HepG2 (cell line): ENCODE results near the gene USF1. TPM values are rescaled to one million over a fixed set of nuclear protein-coding genes. Genes with fewer than 3 reads are reported as not detected.
A peak's percentile ranks its signal among the peaks of the same experiment; 100 is the strongest.

Experiments
- GFI1 ChIP-seq: sonication (generic); formaldehyde crosslinking; IDR thresholded peaks from 2 replicates; pipeline ENCODE4 v1.5.0; 2020; ENCODE audit warnings: missing genetic modification reagents, mild to moderate bottlenecking, borderline replicate concordance
- HDAC1 ChIP-seq: sonication (generic); formaldehyde crosslinking; IDR thresholded peaks from 2 replicates; pipeline ENCODE4 v1.5.1; 2020; ENCODE audit warnings: mild to moderate bottlenecking, missing genetic modification reagents
- POLR2AphosphoS5 ChIP-seq: IDR thresholded peaks from 2 replicates; pipeline ENCODE4 v1.6.1; 2012; ENCODE audit warnings: low read depth, low read length
- SMYD3 ChIP-seq: sonication (generic); formaldehyde crosslinking; IDR thresholded peaks from 2 replicates; pipeline ENCODE4 v1.8.1; 2023; ENCODE audit warnings: mild to moderate bottlenecking, missing genetic modification reagents
- ZBTB38 ChIP-seq: sonication (generic); formaldehyde crosslinking; IDR thresholded peaks from 2 replicates; pipeline ENCODE4 v1.5.1; 2020; ENCODE audit warnings: mild to moderate bottlenecking, missing genetic modification reagents
- ZEB1 ChIP-seq: IDR thresholded peaks from 2 replicates; pipeline ENCODE4 v1.6.1; 2012; ENCODE audit warnings: mild to moderate bottlenecking, low read depth, inconsistent platforms; ENCODE audit not compliant: insufficient replicate concordance
- ZNF225 ChIP-seq: sonication (generic); formaldehyde crosslinking; IDR thresholded peaks from 2 replicates; pipeline ENCODE4 v1.4.0; 2020; ENCODE audit warnings: mild to moderate bottlenecking, missing genetic modification reagents
- ZNF451 ChIP-seq: sonication (generic); formaldehyde crosslinking; IDR thresholded peaks from 2 replicates; pipeline ENCODE4 v1.5.0; 2020; ENCODE audit warnings: mild to moderate bottlenecking, missing genetic modification reagents
- ZNF556 ChIP-seq: sonication (generic); formaldehyde crosslinking; IDR thresholded peaks from 2 replicates; pipeline ENCODE4 v1.4.0; 2020; ENCODE audit warnings: mild to moderate bottlenecking, missing genetic modification reagents, borderline replicate concordance
- ZNF713 ChIP-seq: sonication (generic); formaldehyde crosslinking; IDR thresholded peaks from 2 replicates; pipeline ENCODE4 v1.4.0; 2020; ENCODE audit warnings: mild to moderate bottlenecking, missing genetic modification reagents
- polyA plus RNA-seq, 8 experiments: library from polyadenylated mRNA; depleted of rRNA in 3 of 8; stranded (reverse) in 7 of 8; unstranded in 1 of 8; fragments of >200 nt; fragmentation: Illumina TruSeq in 4 of 8; extraction: Trizol in 4 of 8; gene quantifications; 2 replicates each; pipeline versions ENCODE4 v1.2.1 to v1.2.3, GENCODE V29; 2011 to 2016; ENCODE audit warnings: low read depth in 4 of 8, missing spikeins in 1 of 8, mixed read lengths in 1 of 8; ENCODE audit not compliant: insufficient read depth in 1 of 8
- total RNA-seq, 5 experiments: library from RNA; depleted of rRNA; stranded (reverse); fragments of >200 nt; fragmentation: Illumina TruSeq; extraction: Trizol; gene quantifications; 2 replicates each; pipeline ENCODE4 v1.2.3, GENCODE V29; 2016; ENCODE audit warnings: low read depth in 1 of 5
- TF ChIP-seq, protein P1 (sequence below): sonication (generic); formaldehyde crosslinking; IDR thresholded peaks from 2 replicates; pipeline ENCODE4 v1.4.0; 2020; ENCODE audit warnings: missing genetic modification reagents
- TF ChIP-seq, protein P2 (sequence below): sonication (generic); formaldehyde crosslinking; IDR thresholded peaks from 2 replicates; pipeline ENCODE4 v1.5.0; 2020; ENCODE audit warnings: mild to moderate bottlenecking, missing genetic modification reagents
- TF ChIP-seq, protein P3 (sequence below): sonication (generic); formaldehyde crosslinking; IDR thresholded peaks from 2 replicates; pipeline ENCODE4 v1.5.1; 2020; ENCODE audit warnings: mild to moderate bottlenecking, missing genetic modification reagents, moderate library complexity
- TF ChIP-seq, protein P4 (sequence below): sonication (generic); formaldehyde crosslinking; IDR thresholded peaks from 2 replicates; pipeline ENCODE4 v1.8.1; 2023; ENCODE audit warnings: missing genetic modification reagents, mild to moderate bottlenecking, borderline replicate concordance
- TF ChIP-seq, protein P5 (sequence below): sonication (generic); formaldehyde crosslinking; IDR thresholded peaks from 2 replicates; pipeline ENCODE4 v1.4.0; 2020; ENCODE audit warnings: missing genetic modification reagents
- TF ChIP-seq, protein P6 (sequence below): sonication (generic); formaldehyde crosslinking; IDR thresholded peaks from 2 replicates; pipeline ENCODE4 v1.8.0; 2022; ENCODE audit warnings: mild to moderate bottlenecking, missing genetic modification reagents, borderline replicate concordance

The USF1 gene
- total and polyA plus RNA-seq, 2 of the 13 experiments (the other 11 are each of a cell fraction or from before 2014, with no cell fraction given) = 26.9 to 39.4 TPM

DNA sequence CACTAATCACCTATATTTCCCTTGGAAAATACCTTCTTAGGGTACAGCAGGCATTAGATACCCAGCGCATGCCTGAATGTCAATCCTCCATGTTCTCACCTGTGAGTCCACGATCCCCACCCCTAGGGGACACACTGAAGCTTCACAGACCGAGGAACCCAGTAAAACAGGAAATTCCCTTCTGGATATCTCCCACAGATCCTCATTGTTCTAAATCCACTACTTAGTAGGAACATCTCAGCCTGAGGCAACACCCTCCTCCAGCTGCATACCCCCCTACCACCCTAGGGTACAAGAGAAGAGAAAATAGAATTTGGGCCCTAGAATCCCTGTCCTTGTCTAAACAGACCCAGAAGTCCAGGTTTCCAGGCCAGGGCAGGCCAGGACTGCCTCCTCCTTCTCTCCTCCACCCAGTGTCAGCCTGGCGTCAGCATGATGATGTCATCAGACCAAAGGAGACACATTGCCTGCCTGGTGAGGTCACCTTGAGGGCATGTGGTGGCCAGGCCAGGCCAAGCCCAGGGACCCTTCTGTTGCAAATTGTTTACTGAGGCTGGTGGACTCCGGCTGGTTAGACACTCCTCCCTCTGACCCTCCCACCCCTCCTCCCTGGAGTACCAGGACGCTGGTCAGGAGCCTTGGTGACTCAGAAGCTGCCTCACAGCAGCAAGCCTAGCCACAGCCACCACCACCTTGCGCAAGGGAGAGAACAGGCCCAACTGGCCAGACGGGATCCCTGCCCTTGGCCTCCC is 37.4 kb upstream of the USF1 start (continued):
- TF ChIP-seq, protein P1, sequence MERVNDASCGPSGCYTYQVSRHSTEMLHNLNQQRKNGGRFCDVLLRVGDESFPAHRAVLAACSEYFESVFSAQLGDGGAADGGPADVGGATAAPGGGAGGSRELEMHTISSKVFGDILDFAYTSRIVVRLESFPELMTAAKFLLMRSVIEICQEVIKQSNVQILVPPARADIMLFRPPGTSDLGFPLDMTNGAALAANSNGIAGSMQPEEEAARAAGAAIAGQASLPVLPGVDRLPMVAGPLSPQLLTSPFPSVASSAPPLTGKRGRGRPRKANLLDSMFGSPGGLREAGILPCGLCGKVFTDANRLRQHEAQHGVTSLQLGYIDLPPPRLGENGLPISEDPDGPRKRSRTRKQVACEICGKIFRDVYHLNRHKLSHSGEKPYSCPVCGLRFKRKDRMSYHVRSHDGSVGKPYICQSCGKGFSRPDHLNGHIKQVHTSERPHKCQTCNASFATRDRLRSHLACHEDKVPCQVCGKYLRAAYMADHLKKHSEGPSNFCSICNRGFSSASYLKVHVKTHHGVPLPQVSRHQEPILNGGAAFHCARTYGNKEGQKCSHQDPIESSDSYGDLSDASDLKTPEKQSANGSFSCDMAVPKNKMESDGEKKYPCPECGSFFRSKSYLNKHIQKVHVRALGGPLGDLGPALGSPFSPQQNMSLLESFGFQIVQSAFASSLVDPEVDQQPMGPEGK (CRISPR knock-in tag) = peak; percentile 57
- TF ChIP-seq ZNF225 = no peak
- TF ChIP-seq, protein P2, sequence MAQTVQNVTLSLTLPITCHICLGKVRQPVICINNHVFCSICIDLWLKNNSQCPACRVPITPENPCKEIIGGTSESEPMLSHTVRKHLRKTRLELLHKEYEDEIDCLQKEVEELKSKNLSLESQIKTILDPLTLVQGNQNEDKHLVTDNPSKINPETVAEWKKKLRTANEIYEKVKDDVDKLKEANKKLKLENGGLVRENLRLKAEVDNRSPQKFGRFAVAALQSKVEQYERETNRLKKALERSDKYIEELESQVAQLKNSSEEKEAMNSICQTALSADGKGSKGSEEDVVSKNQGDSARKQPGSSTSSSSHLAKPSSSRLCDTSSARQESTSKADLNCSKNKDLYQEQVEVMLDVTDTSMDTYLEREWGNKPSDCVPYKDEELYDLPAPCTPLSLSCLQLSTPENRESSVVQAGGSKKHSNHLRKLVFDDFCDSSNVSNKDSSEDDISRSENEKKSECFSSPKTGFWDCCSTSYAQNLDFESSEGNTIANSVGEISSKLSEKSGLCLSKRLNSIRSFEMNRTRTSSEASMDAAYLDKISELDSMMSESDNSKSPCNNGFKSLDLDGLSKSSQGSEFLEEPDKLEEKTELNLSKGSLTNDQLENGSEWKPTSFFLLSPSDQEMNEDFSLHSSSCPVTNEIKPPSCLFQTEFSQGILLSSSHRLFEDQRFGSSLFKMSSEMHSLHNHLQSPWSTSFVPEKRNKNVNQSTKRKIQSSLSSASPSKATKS (CRISPR knock-in tag) = no peak
- no peak for TF ChIP-seq ZEB1
- TF ChIP-seq POLR2AphosphoS5 = no peak
- peak; percentile 32 for TF ChIP-seq HDAC1
- no peak for TF ChIP-seq ZNF713 (CRISPR knock-in tag)
- TF ChIP-seq, protein P3, sequence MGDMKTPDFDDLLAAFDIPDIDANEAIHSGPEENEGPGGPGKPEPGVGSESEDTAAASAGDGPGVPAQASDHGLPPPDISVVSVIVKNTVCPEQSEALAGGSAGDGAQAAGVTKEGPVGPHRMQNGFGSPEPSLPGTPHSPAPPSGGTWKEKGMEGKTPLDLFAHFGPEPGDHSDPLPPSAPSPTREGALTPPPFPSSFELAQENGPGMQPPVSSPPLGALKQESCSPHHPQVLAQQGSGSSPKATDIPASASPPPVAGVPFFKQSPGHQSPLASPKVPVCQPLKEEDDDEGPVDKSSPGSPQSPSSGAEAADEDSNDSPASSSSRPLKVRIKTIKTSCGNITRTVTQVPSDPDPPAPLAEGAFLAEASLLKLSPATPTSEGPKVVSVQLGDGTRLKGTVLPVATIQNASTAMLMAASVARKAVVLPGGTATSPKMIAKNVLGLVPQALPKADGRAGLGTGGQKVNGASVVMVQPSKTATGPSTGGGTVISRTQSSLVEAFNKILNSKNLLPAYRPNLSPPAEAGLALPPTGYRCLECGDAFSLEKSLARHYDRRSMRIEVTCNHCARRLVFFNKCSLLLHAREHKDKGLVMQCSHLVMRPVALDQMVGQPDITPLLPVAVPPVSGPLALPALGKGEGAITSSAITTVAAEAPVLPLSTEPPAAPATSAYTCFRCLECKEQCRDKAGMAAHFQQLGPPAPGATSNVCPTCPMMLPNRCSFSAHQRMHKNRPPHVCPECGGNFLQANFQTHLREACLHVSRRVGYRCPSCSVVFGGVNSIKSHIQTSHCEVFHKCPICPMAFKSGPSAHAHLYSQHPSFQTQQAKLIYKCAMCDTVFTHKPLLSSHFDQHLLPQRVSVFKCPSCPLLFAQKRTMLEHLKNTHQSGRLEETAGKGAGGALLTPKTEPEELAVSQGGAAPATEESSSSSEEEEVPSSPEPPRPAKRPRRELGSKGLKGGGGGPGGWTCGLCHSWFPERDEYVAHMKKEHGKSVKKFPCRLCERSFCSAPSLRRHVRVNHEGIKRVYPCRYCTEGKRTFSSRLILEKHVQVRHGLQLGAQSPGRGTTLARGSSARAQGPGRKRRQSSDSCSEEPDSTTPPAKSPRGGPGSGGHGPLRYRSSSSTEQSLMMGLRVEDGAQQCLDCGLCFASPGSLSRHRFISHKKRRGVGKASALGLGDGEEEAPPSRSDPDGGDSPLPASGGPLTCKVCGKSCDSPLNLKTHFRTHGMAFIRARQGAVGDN (CRISPR knock-in tag) = peak; percentile 56
- TF ChIP-seq SMYD3 = no peak
- TF ChIP-seq, protein P4, sequence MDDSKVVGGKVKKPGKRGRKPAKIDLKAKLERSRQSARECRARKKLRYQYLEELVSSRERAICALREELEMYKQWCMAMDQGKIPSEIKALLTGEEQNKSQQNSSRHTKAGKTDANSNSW (CRISPR knock-in tag) = no peak
- no peak for TF ChIP-seq ZNF451 (CRISPR knock-in tag)
- TF ChIP-seq ZBTB38 (CRISPR knock-in tag) = no peak
- TF ChIP-seq ZNF556 (CRISPR knock-in tag) = 0 out of 2 replicates have a peak, but pooled peaks have one; percentile 31
- TF ChIP-seq, protein P5, sequence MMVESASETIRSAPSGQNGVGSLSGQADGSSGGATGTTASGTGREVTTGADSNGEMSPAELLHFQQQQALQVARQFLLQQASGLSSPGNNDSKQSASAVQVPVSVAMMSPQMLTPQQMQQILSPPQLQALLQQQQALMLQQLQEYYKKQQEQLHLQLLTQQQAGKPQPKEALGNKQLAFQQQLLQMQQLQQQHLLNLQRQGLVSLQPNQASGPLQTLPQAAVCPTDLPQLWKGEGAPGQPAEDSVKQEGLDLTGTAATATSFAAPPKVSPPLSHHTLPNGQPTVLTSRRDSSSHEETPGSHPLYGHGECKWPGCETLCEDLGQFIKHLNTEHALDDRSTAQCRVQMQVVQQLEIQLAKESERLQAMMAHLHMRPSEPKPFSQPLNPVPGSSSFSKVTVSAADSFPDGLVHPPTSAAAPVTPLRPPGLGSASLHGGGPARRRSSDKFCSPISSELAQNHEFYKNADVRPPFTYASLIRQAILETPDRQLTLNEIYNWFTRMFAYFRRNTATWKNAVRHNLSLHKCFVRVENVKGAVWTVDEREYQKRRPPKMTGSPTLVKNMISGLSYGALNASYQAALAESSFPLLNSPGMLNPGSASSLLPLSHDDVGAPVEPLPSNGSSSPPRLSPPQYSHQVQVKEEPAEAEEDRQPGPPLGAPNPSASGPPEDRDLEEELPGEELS (CRISPR knock-in tag) = 0 out of 2 replicates have a peak, but pooled peaks have one; percentile 38
- TF ChIP-seq, protein P6, sequence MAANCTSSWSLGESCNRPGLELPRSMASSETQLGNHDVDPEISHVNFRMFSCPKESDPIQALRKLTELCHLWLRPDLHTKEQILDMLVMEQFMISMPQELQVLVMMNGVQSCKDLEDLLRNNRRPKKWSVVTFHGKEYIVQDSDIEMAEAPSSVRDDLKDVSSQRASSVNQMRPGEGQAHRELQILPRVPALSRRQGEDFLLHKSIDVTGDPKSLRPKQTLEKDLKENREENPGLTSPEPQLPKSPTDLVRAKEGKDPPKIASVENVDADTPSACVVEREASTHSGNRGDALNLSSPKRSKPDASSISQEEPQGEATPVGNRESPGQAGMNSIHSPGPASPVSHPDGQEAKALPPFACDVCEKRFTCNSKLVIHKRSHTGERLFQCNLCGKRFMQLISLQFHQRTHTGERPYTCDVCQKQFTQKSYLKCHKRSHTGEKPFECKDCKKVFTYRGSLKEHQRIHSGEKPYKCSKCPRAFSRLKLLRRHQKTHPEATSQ = no peak
- no peak for TF ChIP-seq GFI1 (CRISPR knock-in tag)
